H9 (cell line): ENCODE results near the gene HOXD4. TPM values are rescaled to one million over a fixed set of nuclear protein-coding genes. Genes with fewer than 3 reads are reported as not detected.

ENCODE experiments used
- DNase-seq: peaks from one replicate; pipeline ENCODE4 v3.0.0-alpha.2; 2017
- H2AFZ ChIP-seq: one replicate; pipeline ENCODE4 v1.6.1; 2013; ENCODE audit warnings: mild to moderate bottlenecking, low read length, control low read depth, moderate library complexity
- H2AK5ac ChIP-seq: 2 replicates; pipeline ENCODE4 v1.6.1; 2013; ENCODE audit warnings: low read length, control low read depth, mixed read lengths; ENCODE audit not compliant: insufficient read length
- H2BK120ac ChIP-seq: one replicate; pipeline ENCODE4 v1.6.1; 2013; ENCODE audit warnings: low read depth, mild to moderate bottlenecking, low read length, control low read depth, inconsistent platforms; ENCODE audit not compliant: poor library complexity, severe bottlenecking
- H2BK12ac ChIP-seq: 2 replicates; pipeline ENCODE4 v1.6.1; 2013; ENCODE audit warnings: low read length, control low read depth, mixed read lengths, low read depth; ENCODE audit not compliant: insufficient read length
- H2BK15ac ChIP-seq: 2 replicates; pipeline ENCODE4 v1.6.1; 2013; ENCODE audit warnings: low read depth, low read length, control low read depth
- H2BK20ac ChIP-seq: one replicate; pipeline ENCODE4 v1.6.1; 2013; ENCODE audit warnings: low read depth, mild to moderate bottlenecking, low read length, control low read depth, inconsistent platforms; ENCODE audit not compliant: poor library complexity, severe bottlenecking
- H2BK5ac ChIP-seq: 2 replicates; pipeline ENCODE4 v1.6.1; 2013; ENCODE audit warnings: low read length, control low read depth, mixed read lengths; ENCODE audit not compliant: insufficient read length
- H3K14ac ChIP-seq: 2 replicates; pipeline ENCODE4 v1.6.1; 2013; ENCODE audit warnings: low read length, control low read depth; ENCODE audit not compliant: insufficient read depth
- H3K18ac ChIP-seq: 2 replicates; pipeline ENCODE4 v1.6.1; 2013; ENCODE audit warnings: low read depth, mild to moderate bottlenecking, mixed read lengths, low read length, control low read depth; ENCODE audit not compliant: insufficient read length
- H3K23ac ChIP-seq: 2 replicates; pipeline ENCODE4 v1.6.1; 2013; ENCODE audit warnings: low read length, control low read depth, mixed read lengths, low read depth; ENCODE audit not compliant: insufficient read length
- H3K23me2 ChIP-seq: 2 replicates; pipeline ENCODE4 v1.6.1; 2013; ENCODE audit warnings: low read depth, mild to moderate bottlenecking, mixed read lengths, low read length, control low read depth; ENCODE audit not compliant: insufficient read length, poor library complexity, severe bottlenecking
- H3K27ac ChIP-seq: 2 replicates; pipeline ENCODE4 v1.5.1; 2013; ENCODE audit warnings: low read length, control low read depth, mixed read lengths, low read depth; ENCODE audit not compliant: insufficient read length
- H3K27me3 ChIP-seq: 2 replicates; pipeline ENCODE4 v1.6.1; 2013; ENCODE audit warnings: low read length, control low read depth, inconsistent platforms; ENCODE audit not compliant: insufficient read depth
- H3K4ac ChIP-seq: 2 replicates; pipeline ENCODE4 v1.6.1; 2013; ENCODE audit warnings: low read depth, mild to moderate bottlenecking, control low read depth, inconsistent platforms, low read length, moderate library complexity
- H3K4me1 ChIP-seq: 2 replicates; pipeline ENCODE4 v1.6.1; 2013; ENCODE audit warnings: low read length, control low read depth, inconsistent platforms; ENCODE audit not compliant: insufficient read depth
- H3K4me2 ChIP-seq: 2 replicates; pipeline ENCODE4 v1.6.1; 2013; ENCODE audit warnings: low read length, control low read depth, mixed read lengths; ENCODE audit not compliant: insufficient read length, insufficient read depth
- H3K56ac ChIP-seq: 2 replicates; pipeline ENCODE4 v1.6.1; 2013; ENCODE audit warnings: low read depth, mild to moderate bottlenecking, mixed read lengths, low read length, control low read depth; ENCODE audit not compliant: insufficient read length
- H3K79me1 ChIP-seq: 2 replicates; pipeline ENCODE4 v1.6.1; 2013; ENCODE audit warnings: low read depth, mild to moderate bottlenecking, moderate library complexity, low read length, control low read depth, inconsistent platforms; ENCODE audit not compliant: insufficient read depth, poor library complexity, severe bottlenecking
- H3K79me2 ChIP-seq: 2 replicates; pipeline ENCODE4 v1.6.1; 2013; ENCODE audit warnings: low read length, control low read depth, inconsistent platforms; ENCODE audit not compliant: insufficient read depth
- H3K9ac ChIP-seq: 2 replicates; pipeline ENCODE4 v1.6.1; 2013; ENCODE audit warnings: low read length, control low read depth, mixed read lengths; ENCODE audit not compliant: insufficient read length; ENCODE audit errors: extremely low read depth
- H3K9me3 ChIP-seq: one replicate; pipeline ENCODE4 v1.6.1; 2013; ENCODE audit warnings: low read depth, low read length, inconsistent platforms; ENCODE audit not compliant: control insufficient read depth
- H3T11ph ChIP-seq: one replicate; pipeline ENCODE4 v1.6.1; 2013; ENCODE audit warnings: mild to moderate bottlenecking, low read length, control low read depth, inconsistent platforms
- H4K20me1 ChIP-seq: one replicate; pipeline ENCODE4 v1.6.1; 2013; ENCODE audit not compliant: control insufficient read depth, insufficient read length, insufficient read depth
- H4K5ac ChIP-seq: 2 replicates; pipeline ENCODE4 v1.6.1; 2013; ENCODE audit warnings: low read depth, mild to moderate bottlenecking, mixed read lengths, low read length, control low read depth; ENCODE audit not compliant: insufficient read length
- H4K8ac ChIP-seq: replicated peaks from 2 replicates; pipeline ENCODE4 v1.6.1; 2013; ENCODE audit warnings: low read length, control low read depth, mixed read lengths, low read depth; ENCODE audit not compliant: insufficient read length
- H4K91ac ChIP-seq: 2 replicates; pipeline ENCODE4 v1.6.1; 2013; ENCODE audit warnings: low read depth, mild to moderate bottlenecking, moderate library complexity, mixed read lengths, low read length, control low read depth; ENCODE audit not compliant: insufficient read length
- H3K27ac Mint-ChIP-seq, 3 experiments: 2 replicates in 2 of 3; 3 replicates in 1 of 3; pipeline ENCODE4 v1.8.0; 2020 to 2021; ENCODE audit warnings: mixed read lengths in 3 of 3, mild to moderate bottlenecking in 1 of 3, moderate library complexity in 1 of 3
- H3K27me3 Mint-ChIP-seq: 2 replicates; pipeline ENCODE4 v1.8.0; 2021; ENCODE audit warnings: low read depth, mild to moderate bottlenecking, moderate library complexity, mixed read lengths
- H3K36me3 Mint-ChIP-seq, 3 experiments: 2 replicates in 2 of 3; 3 replicates in 1 of 3; pipeline ENCODE4 v1.8.0; 2020 to 2021; ENCODE audit warnings: low read depth in 3 of 3, mixed read lengths in 3 of 3; ENCODE audit not compliant: insufficient read depth in 1 of 3
- H3K4me1 Mint-ChIP-seq, 2 experiments: 2 replicates each; pipeline ENCODE4 v1.8.0; 2020; ENCODE audit warnings: mixed read lengths in 2 of 2
- H3K4me3 Mint-ChIP-seq, 2 experiments: 2 replicates in 1 of 2; 3 replicates in 1 of 2; pipeline ENCODE4 v1.8.0; 2020 to 2021; ENCODE audit warnings: mild to moderate bottlenecking in 2 of 2, mixed read lengths in 2 of 2, moderate library complexity in 1 of 2
- H3K9me3 Mint-ChIP-seq, 2 experiments: 2 replicates in 1 of 2; 3 replicates in 1 of 2; pipeline ENCODE4 v1.8.0; 2020; ENCODE audit warnings: mild to moderate bottlenecking in 2 of 2, mixed read lengths in 2 of 2, moderate library complexity in 1 of 2
- WGBS: extraction: QIAGEN DNeasy Blood & Tissue Kit; methylation state at CpG from one replicate; pipeline ENCODE4 v1.1.7; 2013; ENCODE audit warnings: missing lambda C conversion rate, low lambda C conversion rate, mixed read lengths; ENCODE audit not compliant: insufficient read length; ENCODE audit errors: extremely low coverage; 5-methylcytosine and 5-hydroxymethylcytosine counted together
- total RNA-seq: library from RNA; stranded (reverse); gene quantifications from 2 replicates; pipeline ENCODE4 v1.2.1, GENCODE V29; 2021
- TF ChIP-seq, protein P1 (sequence below): fragments of 200-600 bp; sonication (generic); conservative IDR thresholded peaks from 3 replicates; pipeline ENCODE4 v1.8.0; 2021; ENCODE audit warnings: antibody characterized with exemption, mild to moderate bottlenecking

The HOXD4 gene
- total RNA-seq, 1 experiment from 2014 or later = not detected

DNA sequence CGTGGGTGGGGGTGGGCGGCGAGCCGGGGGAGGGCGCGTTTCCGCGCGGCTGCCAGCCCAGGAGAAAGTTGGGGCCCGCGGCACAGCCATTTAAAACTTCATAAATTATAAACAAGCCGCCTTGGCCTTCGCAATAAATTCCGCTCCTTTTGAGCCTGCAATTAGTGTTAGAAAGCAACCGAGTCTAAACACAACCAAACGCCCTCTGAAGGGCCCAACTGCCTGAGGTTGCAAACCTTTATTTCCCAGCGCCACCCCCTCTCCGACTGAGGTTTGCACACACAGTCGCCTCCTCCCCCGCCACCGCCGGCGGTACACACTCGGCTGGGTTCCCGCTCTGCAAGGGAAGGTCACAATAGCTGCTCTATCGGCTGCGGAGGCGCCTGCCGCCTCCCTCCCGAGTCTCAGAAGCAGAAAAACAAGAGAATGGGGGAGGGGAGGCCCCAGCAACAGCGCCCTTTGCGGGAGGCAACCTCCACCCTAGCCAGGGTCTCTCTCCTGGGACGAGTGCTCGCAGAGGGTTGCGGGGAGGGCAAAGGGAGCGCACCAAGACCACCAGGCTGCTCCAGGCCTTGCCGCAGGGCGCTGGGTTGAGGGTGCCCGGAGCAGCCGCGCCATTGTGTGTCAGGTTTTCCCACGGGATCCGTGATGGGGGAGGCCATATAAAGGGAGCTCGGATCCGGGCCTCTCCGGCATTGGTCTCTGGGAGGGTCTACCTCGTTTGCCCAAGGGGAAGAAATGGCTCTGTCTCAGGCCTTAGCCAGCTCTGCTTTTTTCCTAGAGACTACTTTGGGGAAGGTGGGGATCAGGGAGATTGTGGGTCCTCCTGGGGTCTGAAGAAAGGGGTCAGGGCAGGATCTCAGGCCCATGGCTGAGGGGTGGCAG, 23.7 kb downstream of the HOXD4 start:
- no peak overlapping the region for H2AFZ ChIP-seq
- no CpG with 5 or more reads among the region's 47 CpGs for WGBS
- H3K4me1 Mint-ChIP-seq = peaks cover 35 to 47% of the 10 kb centered on the region in 2 experiments

More for the DNA sequence above, 23.7 kb downstream of the HOXD4 start:
- H3K27ac ChIP-seq = no peak overlapping the region
- H3K4me2 ChIP-seq = no peak overlapping the region
- H3K36me3 Mint-ChIP-seq = peaks cover 0 to 6% (median 0%) of the 10 kb centered on the region in 3 experiments; a peak in 2 of 7 replicates
- H3K4ac ChIP-seq = no peak overlapping the region
- no peak overlapping the region for H2BK20ac ChIP-seq
- H3K27ac Mint-ChIP-seq = no peak overlapping the region
- H3K9me3 Mint-ChIP-seq = peaks cover 3 to 18% of the 10 kb centered on the region in 2 experiments; a peak in 4 of 5 replicates
- no peak overlapping the region for H2BK12ac ChIP-seq
- H3K79me1 ChIP-seq = no peaks in the 10 kb centered on the region
- peak; percentile 81 for DNase-seq
- no peak overlapping the region for H2BK5ac ChIP-seq
- H3K18ac ChIP-seq = no peak overlapping the region
- no peak overlapping the region for H4K91ac ChIP-seq
- no peak overlapping the region for H3K9ac ChIP-seq
- H2AK5ac ChIP-seq = no peak overlapping the region
- no peaks in the 10 kb centered on the region for H3K79me2 ChIP-seq
- TF ChIP-seq, protein P1, sequence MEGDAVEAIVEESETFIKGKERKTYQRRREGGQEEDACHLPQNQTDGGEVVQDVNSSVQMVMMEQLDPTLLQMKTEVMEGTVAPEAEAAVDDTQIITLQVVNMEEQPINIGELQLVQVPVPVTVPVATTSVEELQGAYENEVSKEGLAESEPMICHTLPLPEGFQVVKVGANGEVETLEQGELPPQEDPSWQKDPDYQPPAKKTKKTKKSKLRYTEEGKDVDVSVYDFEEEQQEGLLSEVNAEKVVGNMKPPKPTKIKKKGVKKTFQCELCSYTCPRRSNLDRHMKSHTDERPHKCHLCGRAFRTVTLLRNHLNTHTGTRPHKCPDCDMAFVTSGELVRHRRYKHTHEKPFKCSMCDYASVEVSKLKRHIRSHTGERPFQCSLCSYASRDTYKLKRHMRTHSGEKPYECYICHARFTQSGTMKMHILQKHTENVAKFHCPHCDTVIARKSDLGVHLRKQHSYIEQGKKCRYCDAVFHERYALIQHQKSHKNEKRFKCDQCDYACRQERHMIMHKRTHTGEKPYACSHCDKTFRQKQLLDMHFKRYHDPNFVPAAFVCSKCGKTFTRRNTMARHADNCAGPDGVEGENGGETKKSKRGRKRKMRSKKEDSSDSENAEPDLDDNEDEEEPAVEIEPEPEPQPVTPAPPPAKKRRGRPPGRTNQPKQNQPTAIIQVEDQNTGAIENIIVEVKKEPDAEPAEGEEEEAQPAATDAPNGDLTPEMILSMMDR = no peak
- no peak overlapping the region for H4K8ac ChIP-seq
- H3K27me3 ChIP-seq = peaks cover 100% of the 10 kb centered on the region
- H3K56ac ChIP-seq = no peak overlapping the region
- H3T11ph ChIP-seq = no peak overlapping the region
- H3K23me2 ChIP-seq = no peaks in the 10 kb centered on the region
- no peak overlapping the region for H2BK15ac ChIP-seq
- peaks cover 100% of the 10 kb centered on the region for H3K27me3 Mint-ChIP-seq
- H4K5ac ChIP-seq = no peak overlapping the region
- no peak overlapping the region for H3K14ac ChIP-seq
- no peaks in the 10 kb centered on the region for H3K9me3 ChIP-seq
- H2BK120ac ChIP-seq = no peak overlapping the region
- H3K4me1 ChIP-seq = no peaks in the 10 kb centered on the region
- H3K4me3 Mint-ChIP-seq = peak overlapping the region; percentile 48 to 75
- no peak overlapping the region for H3K23ac ChIP-seq
- H4K20me1 ChIP-seq = no peaks in the 10 kb centered on the region
